GM12892 (cell line): Measurements from ENCODE around the gene DCK.

ENCODE experiments used
- POLR2A ChIP-seq: IDR thresholded peaks from 2 replicates; pipeline ENCODE4 v1.6.1; 2011; ENCODE audit warnings: low read depth, low read length, control low read depth
- POLR2AphosphoS5 ChIP-seq: IDR thresholded peaks from 2 replicates; pipeline ENCODE4 v1.6.1; 2011; ENCODE audit warnings: low read depth, low read length, control low read depth

GRCh38 chr4:70979445-70980008 is 13.9 kb upstream of the DCK start:
- TF ChIP-seq POLR2A: no peak
- no peak for TF ChIP-seq POLR2AphosphoS5
